GM19438 (cell line): ENCODE measurements around the gene TRAF7.
"Not testable (repeated sequence)": the region's sequence is repeated elsewhere in the genome, so short reads cannot be mapped to it uniquely, and the experiment has no call there.

Experiments
- ATAC-seq: cut with Tn5 transposase; IDR thresholded peaks from one replicate; pipeline ENCODE4 v1.9.1; 2021; ENCODE audit warnings: low read depth; ENCODE audit not compliant: unreplicated experiment

The TRAF7 gene

DNA sequence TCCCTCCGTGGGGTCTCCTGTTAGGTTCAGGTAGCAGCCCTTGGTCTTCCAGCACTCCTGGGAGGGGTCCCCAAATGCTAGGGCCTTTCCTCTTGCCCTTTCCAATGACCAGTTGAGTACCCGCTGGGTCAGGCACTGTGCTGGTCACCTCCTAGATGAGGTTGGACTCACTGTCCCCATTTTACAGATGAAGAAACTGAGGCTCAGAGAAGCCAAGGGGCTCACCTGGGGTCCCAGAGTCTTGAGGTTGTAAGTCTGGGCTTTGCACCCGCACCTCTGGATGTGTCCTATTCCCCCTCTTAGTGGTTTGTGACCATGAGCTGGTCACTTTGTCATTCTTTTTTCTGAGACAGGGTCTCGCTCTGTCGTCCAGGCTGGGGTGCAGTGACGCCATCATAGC is 42.2 kb downstream of the TRAF7 start:
- ATAC-seq: no peak

- no peak for ATAC-seq
Observed at GRCh38 chr16:2198283-2198682, 42.7 kb downstream of the TRAF7 start.

- no peak for ATAC-seq
Observed at GRCh38 chr16:2199095-2199494, 43.5 kb downstream of the TRAF7 start.

DNA sequence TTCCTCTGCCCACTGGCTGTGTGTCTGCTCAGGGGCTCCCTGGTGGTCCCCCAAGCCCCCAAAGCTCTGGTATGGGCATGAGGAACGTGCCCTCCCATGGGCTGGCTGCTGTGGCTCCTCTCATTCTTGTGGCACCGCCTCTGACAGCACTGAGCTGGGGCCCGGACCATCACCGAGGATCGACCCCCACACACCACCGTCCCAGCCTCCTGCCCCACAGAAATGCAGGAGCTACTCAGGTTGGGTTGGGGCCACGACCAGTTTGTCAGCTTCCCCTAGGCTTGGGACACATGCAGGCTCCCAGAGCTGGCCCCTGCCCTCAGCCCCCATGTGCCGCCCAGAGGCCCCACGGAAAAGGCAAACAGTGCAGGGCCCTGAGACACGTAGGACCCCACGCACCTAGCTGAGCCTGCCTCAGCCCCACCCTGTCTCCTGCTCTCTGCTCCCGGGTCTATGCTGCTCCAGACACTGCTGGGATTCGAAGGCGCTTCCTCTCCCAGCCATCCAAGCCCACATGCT is 44.1 kb downstream of the TRAF7 start:
- ATAC-seq: no peak

DNA sequence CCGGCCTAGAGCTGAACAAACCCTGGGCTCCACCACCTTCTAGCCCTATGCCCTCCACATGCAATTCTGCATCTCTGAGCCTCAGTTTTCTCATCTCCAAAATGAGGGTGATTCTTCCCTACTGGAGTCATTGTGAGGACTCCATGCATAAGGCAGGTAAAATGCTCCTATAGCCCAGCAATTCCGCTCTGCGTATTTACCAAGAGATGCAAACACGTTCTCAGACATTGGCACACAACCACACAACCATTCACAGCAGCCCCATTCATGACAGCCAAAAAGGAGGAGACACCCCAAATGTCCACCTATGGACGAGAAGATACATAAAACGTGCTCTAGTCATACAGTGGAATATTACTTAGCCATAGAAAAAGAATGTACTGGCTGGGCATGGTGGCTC is 44.7 kb downstream of the TRAF7 start:
- no peak for ATAC-seq

DNA sequence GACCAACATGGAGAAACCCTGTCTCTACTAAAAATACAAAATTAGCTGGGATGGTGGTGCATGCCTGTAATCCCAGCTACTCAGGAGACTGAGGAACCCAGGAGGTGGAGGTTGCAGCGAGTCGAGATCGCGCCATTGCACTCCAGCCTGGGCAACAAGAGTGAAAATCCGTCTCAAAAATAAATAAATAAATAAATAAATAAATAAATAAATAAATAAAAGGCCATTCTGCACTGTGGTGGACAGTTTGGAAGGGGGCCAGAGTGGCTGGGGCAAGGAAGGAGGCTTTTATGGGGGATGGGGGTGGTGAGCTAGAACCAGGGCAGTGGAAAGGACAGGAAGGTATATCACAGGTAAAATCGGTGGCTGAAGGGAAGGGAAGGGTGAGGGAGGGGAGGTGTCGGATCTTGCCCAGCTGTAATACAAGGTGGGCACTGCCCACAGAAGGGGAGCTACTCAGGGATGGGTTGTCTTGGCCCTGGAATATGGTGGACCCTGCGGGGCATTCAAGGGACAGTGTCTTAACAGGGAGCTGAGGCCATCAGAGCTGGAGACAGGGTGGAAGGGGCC is 47.6 kb downstream of the TRAF7 start:
- ATAC-seq: not testable (repeated sequence)

DNA sequence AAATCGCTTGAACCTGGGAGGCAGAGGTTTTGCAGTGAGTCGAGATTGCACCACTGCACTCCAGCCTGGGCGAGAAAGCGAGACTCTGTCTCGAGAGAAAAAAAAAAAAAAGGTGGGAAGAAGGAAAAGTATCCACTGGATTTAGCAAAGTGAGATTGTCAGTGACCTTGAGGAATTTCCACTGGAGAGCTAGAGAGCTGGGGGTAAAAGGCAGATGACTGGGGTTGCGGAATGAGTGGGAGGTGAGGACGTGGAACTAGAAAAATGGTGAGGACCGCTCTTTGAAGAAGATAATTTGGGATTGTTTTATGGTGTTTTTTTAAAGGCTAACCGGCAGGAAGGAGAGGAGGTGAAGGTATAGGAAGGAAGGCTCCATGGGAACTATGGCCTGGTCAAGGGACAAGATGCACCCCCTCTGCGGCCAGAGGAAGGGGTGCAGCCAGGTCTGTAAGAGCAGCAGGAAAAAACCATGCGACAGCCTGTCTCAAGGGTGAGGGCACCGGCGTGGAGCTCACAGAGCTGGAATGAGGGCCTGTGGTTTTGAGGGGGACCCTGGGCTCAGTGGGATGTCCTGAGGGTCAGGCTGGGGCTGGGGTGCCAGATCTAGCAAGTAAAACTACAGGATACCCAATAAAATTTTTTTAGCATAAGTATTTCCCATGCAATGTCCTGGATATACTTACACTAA is 49.0 kb downstream of the TRAF7 start:
- no peak for ATAC-seq

DNA sequence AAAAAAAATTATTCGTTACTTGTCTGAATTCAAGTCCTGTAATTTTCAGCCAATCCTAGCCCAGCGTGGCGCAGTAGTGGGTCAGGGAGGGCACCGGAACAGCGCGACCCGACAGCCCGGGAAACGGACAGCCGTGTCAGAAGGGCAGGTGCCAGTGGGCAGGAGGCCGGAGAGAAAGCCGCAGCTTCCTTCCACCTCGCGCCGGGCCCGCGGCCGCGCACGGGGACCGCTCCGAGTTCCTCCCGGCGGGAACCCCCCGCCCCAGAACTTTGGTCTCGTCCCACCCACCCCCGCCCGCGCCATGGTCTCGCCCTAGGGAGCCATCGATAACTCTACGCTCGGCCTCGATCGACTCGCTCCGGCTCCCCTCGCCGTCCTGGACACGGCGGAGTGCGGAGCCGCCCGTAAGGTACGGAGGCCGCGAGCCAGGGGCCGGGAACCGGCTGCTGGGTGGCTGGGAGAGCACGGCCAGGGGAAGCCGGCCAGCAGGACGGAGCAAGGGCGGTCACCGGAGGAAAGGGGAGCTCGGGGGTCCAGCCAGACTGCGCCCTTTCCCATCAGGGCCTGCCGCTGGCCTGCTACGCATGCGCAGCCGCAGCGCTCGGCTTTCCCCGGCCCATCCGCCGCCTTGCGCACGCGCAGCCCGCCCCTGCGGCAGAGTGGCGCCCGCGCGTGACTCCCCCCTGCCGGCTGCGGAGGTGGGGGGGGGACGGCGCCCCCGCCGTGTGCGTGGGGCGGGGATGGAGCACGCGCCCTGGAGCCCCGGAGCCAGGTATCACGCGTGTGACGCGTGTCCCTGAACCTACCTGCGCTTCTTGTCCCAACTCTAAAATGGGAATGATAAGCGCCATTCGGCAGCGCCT is 49.8 kb downstream of the TRAF7 start, which contains the start of gene MLST8:
Gene MLST8 (plus strand): TSS at position 351 of the 863 bp plus-strand sequence. CDS start 632 bp downstream, outside the sequence.
- peak; percentile 66 for ATAC-seq

DNA sequence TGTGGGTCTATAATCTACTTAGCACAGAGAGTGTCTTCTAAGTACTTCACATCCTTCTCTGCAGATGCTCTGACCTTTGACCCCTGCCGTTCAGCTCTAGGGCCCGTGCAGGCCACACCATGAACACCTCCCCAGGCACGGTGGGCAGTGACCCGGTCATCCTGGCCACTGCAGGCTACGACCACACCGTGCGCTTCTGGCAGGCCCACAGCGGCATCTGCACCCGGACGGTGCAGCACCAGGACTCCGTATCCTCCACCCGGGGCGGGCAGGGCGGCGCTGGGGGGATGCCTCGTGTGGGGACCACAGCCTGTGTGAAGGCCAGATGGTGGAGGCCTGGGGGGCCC is 50.4 kb downstream of the TRAF7 start:
- peak; percentile 11 for ATAC-seq

DNA sequence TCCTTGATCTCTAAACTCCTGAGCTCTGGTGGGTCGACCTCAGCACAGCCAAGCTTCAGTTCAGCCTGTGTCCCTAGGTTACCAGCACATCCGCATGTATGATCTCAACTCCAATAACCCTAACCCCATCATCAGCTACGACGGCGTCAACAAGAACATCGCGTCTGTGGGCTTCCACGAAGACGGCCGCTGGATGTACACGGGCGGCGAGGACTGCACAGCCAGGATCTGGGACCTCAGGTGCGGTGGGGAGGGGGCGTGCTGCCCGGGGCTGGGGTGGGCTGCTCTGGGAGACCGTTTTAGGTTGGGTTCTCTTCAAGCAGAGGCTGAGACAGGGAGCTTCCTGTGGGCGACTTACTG is 50.8 kb downstream of the TRAF7 start:
- ATAC-seq: no peak

DNA sequence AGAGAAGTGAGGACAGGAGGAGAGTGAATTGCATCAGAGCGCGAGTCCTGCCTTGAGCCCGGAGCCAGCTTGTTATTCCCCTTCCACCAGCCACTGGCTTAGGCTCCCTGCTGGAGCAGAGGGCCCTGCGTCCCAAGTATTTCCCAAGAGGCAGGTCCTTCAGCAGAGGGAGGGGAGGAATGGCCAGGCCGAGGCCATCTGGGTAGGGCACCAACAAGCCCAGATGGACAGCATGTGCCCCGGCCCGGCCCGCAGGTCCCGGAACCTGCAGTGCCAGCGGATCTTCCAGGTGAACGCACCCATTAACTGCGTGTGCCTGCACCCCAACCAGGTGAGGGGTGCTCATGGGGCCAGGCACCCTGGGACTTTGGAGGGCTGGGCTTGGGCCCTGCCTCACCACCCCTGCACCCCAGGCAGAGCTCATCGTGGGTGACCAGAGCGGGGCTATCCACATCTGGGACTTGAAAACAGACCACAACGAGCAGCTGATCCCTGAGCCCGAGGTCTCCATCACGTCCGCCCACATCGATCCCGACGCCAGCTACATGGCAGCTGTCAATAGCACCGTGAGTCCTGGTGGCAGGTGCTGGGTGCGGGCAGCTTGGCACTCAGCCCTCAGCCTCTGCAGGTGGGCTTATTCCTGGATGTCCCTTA is 51.3 kb downstream of the TRAF7 start:
- no peak for ATAC-seq

DNA sequence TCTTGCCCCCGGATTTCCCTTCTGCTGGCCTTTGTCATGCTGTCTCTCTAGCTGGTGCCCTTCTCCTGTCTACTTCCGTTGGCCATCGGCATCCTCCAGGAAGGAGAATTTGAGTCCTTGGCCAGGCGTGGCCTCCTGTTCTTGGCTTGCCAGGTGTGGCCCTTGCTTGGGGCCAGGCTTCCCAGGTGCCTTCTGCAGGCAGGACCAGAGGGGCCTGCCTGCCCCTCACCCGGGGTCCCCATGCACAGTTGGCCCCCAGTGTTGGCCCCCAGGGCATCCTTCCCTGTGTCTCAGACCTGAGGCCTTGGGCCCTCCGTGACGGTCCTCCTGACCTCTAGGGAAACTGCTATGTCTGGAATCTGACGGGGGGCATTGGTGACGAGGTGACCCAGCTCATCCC is 52.3 kb downstream of the TRAF7 start:
- no peak for ATAC-seq

GRCh38 chr16:2208308-2208707 is 52.7 kb downstream of the TRAF7 start:
- ATAC-seq: no peak

DNA sequence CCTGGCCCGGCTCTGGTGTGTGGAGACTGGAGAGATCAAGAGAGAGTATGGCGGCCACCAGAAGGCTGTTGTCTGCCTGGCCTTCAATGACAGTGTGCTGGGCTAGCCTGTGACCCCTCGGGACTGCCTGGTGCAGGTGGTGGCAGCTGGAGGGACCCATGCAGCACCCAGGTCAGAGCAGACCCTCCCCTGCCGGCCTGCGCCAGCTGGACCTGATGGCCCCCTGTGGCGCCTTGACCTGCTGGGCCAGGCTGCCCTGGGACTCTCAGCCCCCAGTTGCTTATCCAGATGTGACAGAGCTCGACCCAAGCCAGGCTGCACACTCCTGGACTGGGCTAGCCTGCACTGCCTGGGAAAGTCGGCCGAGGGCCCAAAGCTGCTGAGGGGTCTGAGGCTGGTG is 53.2 kb downstream of the TRAF7 start:
- ATAC-seq: no peak

DNA sequence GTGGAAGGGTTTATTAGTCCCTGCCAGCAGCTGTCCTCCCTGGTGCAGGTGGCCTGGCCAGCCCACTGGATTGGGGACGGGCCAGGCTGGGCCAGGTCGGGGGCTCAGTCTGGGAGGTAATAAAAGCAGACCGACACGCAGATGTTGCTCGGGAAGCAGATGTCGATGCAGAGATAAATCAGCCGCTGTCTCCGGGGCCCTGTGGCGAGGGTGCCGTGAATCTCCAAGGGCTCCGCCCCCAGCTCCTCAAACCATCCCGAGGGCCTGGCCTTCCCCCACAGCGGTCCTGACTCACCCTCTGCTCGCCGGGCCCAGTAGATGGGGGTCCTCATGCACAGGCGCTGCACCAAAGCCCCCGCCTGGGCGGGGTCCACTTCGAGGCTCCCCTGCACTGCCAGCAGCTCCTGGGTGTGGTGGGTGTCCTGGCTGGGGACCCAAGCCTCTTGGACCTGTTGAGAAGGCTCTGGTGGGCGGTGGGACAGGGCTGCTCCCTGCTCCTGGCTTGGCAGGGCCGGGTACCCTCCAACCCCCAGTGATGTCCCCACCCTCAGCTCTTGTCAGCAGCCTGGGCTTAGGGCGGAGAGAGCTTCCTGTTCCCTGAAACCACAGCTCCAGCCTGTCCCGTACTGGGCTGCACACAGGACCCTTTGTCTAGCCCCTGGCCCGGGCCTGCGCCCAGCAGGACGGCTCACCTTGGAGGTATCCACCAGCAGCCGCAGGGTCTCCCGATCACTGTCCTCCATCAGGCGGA is 53.9 kb downstream of the TRAF7 start:
- no peak for ATAC-seq

GRCh38 chr16:2210009-2210332 is 54.4 kb downstream of the TRAF7 start:
- ATAC-seq: no peak

DNA sequence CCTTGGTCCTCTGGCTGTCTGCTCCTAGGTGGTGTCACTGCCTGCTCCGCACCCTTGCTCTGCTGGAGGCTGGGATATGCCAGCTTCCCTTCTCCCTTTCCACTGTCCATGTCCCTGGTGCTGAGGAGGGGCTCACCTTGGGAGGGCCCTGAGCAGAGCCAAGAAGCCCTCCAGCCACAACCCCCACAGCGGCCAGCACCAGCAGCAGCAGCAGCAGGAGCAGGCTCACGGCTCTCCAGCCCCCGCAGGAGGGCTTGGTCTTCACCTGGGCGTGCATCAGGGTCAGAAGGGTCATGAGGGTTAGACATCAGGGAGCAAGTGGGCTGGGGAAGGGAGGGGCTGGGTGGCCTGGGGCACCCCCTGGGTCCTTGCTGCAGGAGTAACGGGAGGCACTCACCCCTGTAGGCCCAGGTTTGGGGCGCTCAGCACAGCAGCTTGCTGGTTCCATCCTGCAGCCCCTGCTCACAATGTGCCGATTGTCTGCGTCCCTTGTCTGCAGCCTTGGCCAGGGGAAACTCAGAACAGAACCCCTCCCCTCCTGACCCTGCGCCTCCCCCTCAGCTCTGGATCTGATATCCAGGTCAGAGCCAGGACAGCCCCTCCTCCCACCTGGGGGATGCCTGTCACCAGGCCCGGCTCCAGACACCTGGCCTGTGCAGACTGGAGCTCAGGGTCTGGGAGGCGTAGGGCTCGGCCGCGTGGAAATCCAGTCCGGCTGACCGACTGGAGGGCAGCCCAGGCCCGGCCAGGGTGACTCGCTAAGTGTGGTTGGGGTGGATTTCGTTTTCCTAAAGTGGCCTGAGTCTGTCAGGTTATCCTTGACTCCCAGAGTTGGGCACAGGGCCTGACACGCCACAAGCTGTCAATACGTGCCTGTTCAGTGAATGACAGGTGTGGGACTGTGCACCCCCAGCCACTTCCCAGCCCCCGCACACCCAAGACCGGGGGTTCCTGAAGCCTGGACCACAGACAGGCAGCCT is 55.1 kb downstream of the TRAF7 start, which contains the start of gene BRICD5:
Gene BRICD5 (minus strand): TSS at position 478 of the 980 bp plus-strand sequence. CDS start 30 bp downstream, at position 448.
- no peak for ATAC-seq

GRCh38 chr16:2211923-2212347 is 56.4 kb downstream of the TRAF7 start:
- ATAC-seq: no peak
